Testis (tissue), 3 donors: ENCODE measurements around the gene ACO2. TPM values are rescaled to one million over a fixed set of nuclear protein-coding genes. Genes with fewer than 3 reads are reported as not detected.

Experiments
- DNase-seq: peaks from one replicate; pipeline ENCODE4 v3.0.0-alpha.2; 2019
- H3K27ac ChIP-seq, 2 donors: fragments of 200-600 bp; sonication (generic); one replicate each; pipeline ENCODE4 v1.5.1; 2019
- H3K27me3 ChIP-seq: fragments of 200-600 bp; sonication (generic); one replicate; pipeline ENCODE4 v1.5.1; 2019
- H3K36me3 ChIP-seq: fragments of 200-600 bp; sonication (generic); one replicate; pipeline ENCODE4 v1.5.1; 2017; ENCODE audit warnings: low read depth; ENCODE audit errors: missing control alignments
- H3K4me1 ChIP-seq: fragments of 200-600 bp; sonication (generic); one replicate; pipeline ENCODE4 v1.5.1; 2019
- H3K4me3 ChIP-seq, 2 donors: fragments of 200-600 bp; sonication (generic); one replicate each; pipeline ENCODE4 v1.5.1; 2017 to 2019
- H3K9me3 ChIP-seq: fragments of 200-600 bp; sonication (generic); one replicate; pipeline ENCODE4 v1.5.1; 2017
- POLR2A ChIP-seq: fragments of 450-650 bp; IDR thresholded peaks from one replicate; pipeline ENCODE4 v1.6.1; 2017; ENCODE audit warnings: antibody characterized with exemption, mild to moderate bottlenecking, moderate library complexity
- WGBS, 2 donors: methylation state at CpG; one replicate each; pipeline ENCODE4 v1.1.5; 2018; 5-methylcytosine and 5-hydroxymethylcytosine counted together
- intact Hi-C: fragments of 100-400 bp; cut with DNase I; formaldehyde crosslinking; loops from one replicate; pipeline ENCODE4 v1.15.1; 2023; ENCODE audit warnings: low total_unique reads
- polyA plus RNA-seq: library from polyadenylated mRNA; stranded (reverse); fragments of 350-450 nt; fragmentation: Illumina TruSeq; extraction: RNeasy Lipid Tissue Mini Kit (QIAGEN cat#74804); gene quantifications from one replicate; pipeline ENCODE4 v1.2.3, GENCODE V29; 2014; ENCODE audit warnings: low read depth, low replicate concordance; ENCODE audit not compliant: insufficient read depth
- total RNA-seq, 2 donors: library from RNA; depleted of rRNA; stranded (reverse); fragments of >200 nt; gene quantifications; one replicate each; pipeline ENCODE4 v1.2.3, GENCODE V29; 2016
- TF ChIP-seq, protein P1 (sequence below), 3 experiments: fragments of 450-650 bp in 2 of 3; fragments of 200-600 bp in 1 of 3; sonication (generic) in 1 of 3; IDR thresholded peaks; one replicate each; pipeline ENCODE4 v1.5.1; 2016 to 2019; ENCODE audit warnings: antibody characterized with exemption in 3 of 3, mild to moderate bottlenecking in 2 of 3, moderate library complexity in 1 of 3

ACO2 gene
- total and polyA plus RNA-seq, 3 donors from 2014 or later = 113 to 178 (median 133) TPM

- H3K9me3 ChIP-seq = no peaks in the 10 kb centered on the region
- DNase-seq = no peak
- no peaks in the 10 kb centered on the region for H3K27me3 ChIP-seq
- peaks cover 26% of the 10 kb centered on the region for H3K4me1 ChIP-seq
- TF ChIP-seq, protein P1, sequence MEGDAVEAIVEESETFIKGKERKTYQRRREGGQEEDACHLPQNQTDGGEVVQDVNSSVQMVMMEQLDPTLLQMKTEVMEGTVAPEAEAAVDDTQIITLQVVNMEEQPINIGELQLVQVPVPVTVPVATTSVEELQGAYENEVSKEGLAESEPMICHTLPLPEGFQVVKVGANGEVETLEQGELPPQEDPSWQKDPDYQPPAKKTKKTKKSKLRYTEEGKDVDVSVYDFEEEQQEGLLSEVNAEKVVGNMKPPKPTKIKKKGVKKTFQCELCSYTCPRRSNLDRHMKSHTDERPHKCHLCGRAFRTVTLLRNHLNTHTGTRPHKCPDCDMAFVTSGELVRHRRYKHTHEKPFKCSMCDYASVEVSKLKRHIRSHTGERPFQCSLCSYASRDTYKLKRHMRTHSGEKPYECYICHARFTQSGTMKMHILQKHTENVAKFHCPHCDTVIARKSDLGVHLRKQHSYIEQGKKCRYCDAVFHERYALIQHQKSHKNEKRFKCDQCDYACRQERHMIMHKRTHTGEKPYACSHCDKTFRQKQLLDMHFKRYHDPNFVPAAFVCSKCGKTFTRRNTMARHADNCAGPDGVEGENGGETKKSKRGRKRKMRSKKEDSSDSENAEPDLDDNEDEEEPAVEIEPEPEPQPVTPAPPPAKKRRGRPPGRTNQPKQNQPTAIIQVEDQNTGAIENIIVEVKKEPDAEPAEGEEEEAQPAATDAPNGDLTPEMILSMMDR (IDR thresholded peaks at IDR 0.05) = no peak
- no peaks in the 10 kb centered on the region for H3K36me3 ChIP-seq
- no peak overlapping the region for H3K4me3 ChIP-seq
- 36 to 42% methylated on average over 2 of the region's 2 CpGs for WGBS, 2 donors
- no peak overlapping the region for H3K27ac ChIP-seq
- intact Hi-C loops = no loop called here
Measured at GRCh38 chr22:41442240-41442792, 26.6 kb upstream of the ACO2 start.

GRCh38 chr22:41444360-41445128, 24.4 kb upstream of the ACO2 start:
- no peaks in the 10 kb centered on the region for H3K36me3 ChIP-seq
- peak; percentile 56 for TF ChIP-seq POLR2A
- TF ChIP-seq, protein P1 (IDR thresholded peaks at IDR 0.05) = no peak
- peak overlapping the region; percentile 96 to 97 for H3K27ac ChIP-seq
- intact Hi-C loops = no loop called here
- peaks cover 27% of the 10 kb centered on the region for H3K4me1 ChIP-seq
- H3K9me3 ChIP-seq = no peaks in the 10 kb centered on the region
- 0 to 1% methylated on average over 35 of the region's 35 CpGs for WGBS, 2 donors
- peak overlapping the region; percentile 94 to 96 for H3K4me3 ChIP-seq
- H3K27me3 ChIP-seq = no peaks in the 10 kb centered on the region
- peak; percentile 97 for DNase-seq

DNA sequence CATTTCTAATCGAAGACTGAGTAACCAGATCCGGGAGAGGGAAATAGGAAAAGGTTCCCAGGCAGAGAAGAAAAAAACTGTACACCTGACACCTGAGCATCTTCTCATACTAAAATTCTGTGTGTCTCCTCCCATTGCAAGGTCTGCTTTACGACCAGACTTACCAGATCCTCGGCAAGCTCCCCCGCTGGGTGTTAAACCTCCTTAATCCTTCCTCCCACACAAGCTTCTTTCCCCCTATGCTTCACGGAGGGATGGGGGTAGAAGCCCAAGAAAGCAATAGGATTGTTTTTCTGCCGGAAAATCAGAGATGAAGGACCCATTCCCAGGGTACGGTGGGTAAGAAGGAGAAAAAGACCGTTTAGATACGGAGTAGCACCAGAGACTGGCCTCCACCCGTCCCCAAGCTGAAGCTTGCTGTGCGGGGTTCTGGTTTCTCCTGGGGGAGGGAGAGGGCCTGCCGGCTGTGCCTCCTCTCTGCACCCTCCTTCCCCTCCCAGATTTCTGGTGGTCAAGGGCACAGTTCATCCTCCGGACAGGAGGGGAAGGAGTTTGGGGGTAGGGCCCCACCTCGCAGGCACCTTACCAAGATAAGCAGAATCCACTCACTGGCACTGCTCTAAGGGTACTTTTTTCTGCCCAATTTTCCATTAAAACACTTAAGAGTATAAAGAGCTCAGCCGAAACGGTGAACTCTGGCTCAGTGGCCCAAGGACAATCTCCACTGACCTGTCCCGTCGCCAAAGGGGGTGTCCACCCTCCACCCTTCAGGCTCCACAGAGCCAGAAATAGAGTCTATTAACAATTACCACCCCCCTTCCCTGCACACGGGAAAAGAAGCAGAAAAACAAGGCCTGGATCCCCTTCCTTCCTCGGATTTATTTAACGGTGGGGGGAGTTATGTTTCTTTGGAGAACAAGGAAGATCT, 23.5 kb upstream of the ACO2 start:
- 1% methylated on average over 22 of the region's 22 CpGs for WGBS, 2 donors
- H3K27ac ChIP-seq = peak overlapping the region; percentile 96 to 97

DNA sequence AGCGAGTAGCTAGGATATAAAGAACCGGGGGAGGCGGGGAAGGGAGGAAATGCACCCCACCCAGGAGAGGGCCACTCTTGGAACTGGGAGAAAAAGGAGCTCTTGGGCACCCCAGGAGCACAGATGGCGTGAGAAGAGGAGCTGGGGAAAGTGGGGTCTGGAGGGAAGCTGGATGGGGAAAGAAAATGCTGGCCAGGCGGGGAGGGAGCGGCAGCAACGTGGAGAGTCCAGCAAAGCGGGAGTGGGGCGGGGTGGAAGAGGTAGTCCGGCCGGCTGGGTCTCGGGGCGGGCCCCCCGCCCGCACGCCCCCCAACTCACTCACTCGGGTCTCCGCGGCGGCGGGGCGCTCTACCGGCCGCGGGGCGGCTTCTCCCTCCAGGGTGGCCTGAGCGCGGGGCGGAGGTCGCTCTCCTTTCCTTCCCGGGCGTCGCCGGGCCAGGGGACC, 22.8 kb upstream of the ACO2 start:
- Histone ChIP-seq H3K4me1 (peaks cover 27% of the 10 kb centered on the region), H3K36me3 (no peaks in the 10 kb centered on the region), H3K27me3 (no peaks in the 10 kb centered on the region), H3K27ac (peak overlapping the region; percentile 96 to 97), H3K4me3 (peak overlapping the region; percentile 94 to 96), H3K9me3 (no peaks in the 10 kb centered on the region)
- TF ChIP-seq, protein P1 (IDR thresholded peaks at IDR 0.05) = no peak
- no peak for TF ChIP-seq POLR2A
- intact Hi-C loops = no loop called here
- DNase-seq = peak; percentile 41
- 1% methylated on average over 20 to 23 of the region's 34 CpGs for WGBS, 2 donors

More for the DNA sequence above, 23.5 kb upstream of the ACO2 start:
- no peaks in the 10 kb centered on the region for H3K36me3 ChIP-seq
- no peaks in the 10 kb centered on the region for H3K9me3 ChIP-seq
- DNase-seq = peak; percentile 32
- H3K4me3 ChIP-seq = peak overlapping the region; percentile 94 to 96
- no peak for TF ChIP-seq POLR2A
- TF ChIP-seq, protein P1 (IDR thresholded peaks at IDR 0.05) = no peak
- no peaks in the 10 kb centered on the region for H3K27me3 ChIP-seq
- H3K4me1 ChIP-seq = peaks cover 27% of the 10 kb centered on the region
- intact Hi-C loops = no loop called here
